Neural cell (in vitro differentiated cells): Measurements from ENCODE around the gene FGF21. TPM values are rescaled to one million over a fixed set of nuclear protein-coding genes. Genes with fewer than 3 reads are reported as not detected.

Experiments
- H2AFZ ChIP-seq: fragments of 200-600, 300-800 bp; sonication (generic), shearing (Covaris generic); 2 replicates; pipeline ENCODE4 v1.6.0; 2014; ENCODE audit warnings: low read depth, mild to moderate bottlenecking, antibody characterized with exemption, low read length, moderate library complexity
- H3F3A ChIP-seq: fragments of 200-600 bp; shearing (Covaris generic); 2 replicates; pipeline ENCODE4 v1.6.1; 2016; ENCODE audit warnings: mild to moderate bottlenecking, moderate library complexity, mixed read lengths, antibody characterized with exemption, low read length; ENCODE audit not compliant: insufficient read depth, poor library complexity, severe bottlenecking
- H3K27ac ChIP-seq: fragments of 200-600, 300-800 bp; sonication (generic), shearing (Covaris generic); 2 replicates; pipeline ENCODE4 v1.5.1; 2014; ENCODE audit warnings: mild to moderate bottlenecking, low read length, moderate library complexity
- H3K27me3 ChIP-seq: fragments of 300-800, 200-600 bp; sonication (generic), shearing (Covaris generic); 2 replicates; pipeline ENCODE4 v1.6.0; 2014; ENCODE audit warnings: mild to moderate bottlenecking, low read depth, low read length, moderate library complexity; ENCODE audit not compliant: insufficient read depth
- H3K36me3 ChIP-seq: fragments of 300-800, 200-600 bp; sonication (generic), shearing (Covaris generic); 2 replicates; pipeline ENCODE4 v1.5.1; 2014; ENCODE audit warnings: mild to moderate bottlenecking, antibody characterized with exemption, low read length, moderate library complexity; ENCODE audit not compliant: insufficient read depth
- H3K4me2 ChIP-seq: fragments of 300-800, 200-600 bp; sonication (generic), shearing (Covaris generic); 2 replicates; pipeline ENCODE4 v1.6.0; 2014; ENCODE audit warnings: mild to moderate bottlenecking, low read length
- H3K4me3 ChIP-seq: fragments of 300-800, 200-600 bp; sonication (generic), shearing (Covaris generic); 2 replicates; pipeline ENCODE4 v1.5.1; 2014; ENCODE audit warnings: mild to moderate bottlenecking, low read length, moderate library complexity
- H3K79me2 ChIP-seq: fragments of 200-600 bp; shearing (Covaris generic); replicated peaks from 2 replicates; pipeline ENCODE4 v1.6.0; 2014; ENCODE audit warnings: mild to moderate bottlenecking, low read length, moderate library complexity; ENCODE audit not compliant: insufficient read depth
- H3K9ac ChIP-seq: fragments of 300-800, 200-600 bp; sonication (generic), shearing (Covaris generic); 2 replicates; pipeline ENCODE4 v1.6.1; 2016; ENCODE audit warnings: mild to moderate bottlenecking, low read length, mixed read lengths
- H3K9me2 ChIP-seq: fragments of 200-600 bp; shearing (Covaris generic); 2 replicates; pipeline ENCODE4 v1.6.1; 2016; ENCODE audit warnings: mild to moderate bottlenecking, low read length, mixed read lengths; ENCODE audit not compliant: insufficient read depth
- H3K9me3 ChIP-seq: fragments of 200-600, 300-800 bp; sonication (generic), shearing (Covaris generic); 2 replicates; pipeline ENCODE4 v1.6.1; 2016; ENCODE audit warnings: mild to moderate bottlenecking, mixed run types, low read length, moderate library complexity, mixed read lengths
- H4K20me1 ChIP-seq: fragments of 200-600 bp; shearing (Covaris generic); 2 replicates; pipeline ENCODE4 v1.6.1; 2016; ENCODE audit warnings: mild to moderate bottlenecking, mixed run types; ENCODE audit not compliant: insufficient read depth
- EP300 ChIP-seq: fragments of 450-650 bp; conservative IDR thresholded peaks from 2 replicates; pipeline ENCODE4 v1.6.1; 2014; ENCODE audit warnings: antibody characterized with exemption, mild to moderate bottlenecking, moderate library complexity; ENCODE audit not compliant: poor library complexity, severe bottlenecking
- EZH2 ChIP-seq: fragments of 200-600, 300-800 bp; shearing (Covaris generic), sonication (generic); IDR thresholded peaks from 2 replicates; pipeline ENCODE4 v1.6.1; 2014; ENCODE audit warnings: antibody characterized with exemption, low read length, borderline replicate concordance, mild to moderate bottlenecking; ENCODE audit not compliant: insufficient read depth, poor library complexity, severe bottlenecking
- MXI1 ChIP-seq: fragments of 450-650 bp; conservative IDR thresholded peaks from 2 replicates; pipeline ENCODE4 v1.6.1; 2014; ENCODE audit warnings: antibody characterized with exemption, mild to moderate bottlenecking; ENCODE audit not compliant: poor library complexity, severe bottlenecking
- POLR2AphosphoS5 ChIP-seq: IDR thresholded peaks from 2 replicates; pipeline ENCODE4 v1.6.1; 2012
- RAD21 ChIP-seq: fragments of 450-650 bp; conservative IDR thresholded peaks from 2 replicates; pipeline ENCODE4 v1.6.1; 2014; ENCODE audit warnings: antibody characterized with exemption, mild to moderate bottlenecking, moderate library complexity
- SMC3 ChIP-seq: fragments of 450-650 bp; conservative IDR thresholded peaks from 2 replicates; pipeline ENCODE4 v1.6.1; 2014; ENCODE audit warnings: antibody characterized with exemption, mild to moderate bottlenecking, moderate library complexity; ENCODE audit not compliant: poor library complexity
- TAF1 ChIP-seq: IDR thresholded peaks from 2 replicates; pipeline ENCODE4 v1.6.1; 2012; ENCODE audit warnings: low read depth
- polyA plus RNA-seq: library from polyadenylated mRNA; depleted of rRNA; stranded (reverse); fragments of >200 nt; gene quantifications from 2 replicates; pipeline ENCODE4 v1.2.3, GENCODE V29; 2014
- TF ChIP-seq, protein P1 (sequence below): IDR thresholded peaks from 2 replicates; pipeline ENCODE4 v1.6.1; 2012; ENCODE audit warnings: borderline replicate concordance
- TF ChIP-seq, protein P2 (sequence below): fragments of 450-650 bp; IDR thresholded peaks from 2 replicates; pipeline ENCODE4 v1.5.1; 2014; ENCODE audit warnings: antibody characterized with exemption, mild to moderate bottlenecking, moderate library complexity; ENCODE audit not compliant: poor library complexity, severe bottlenecking

The FGF21 gene
- polyA plus RNA-seq, 1 donor from 2014 or later, result not detected

DNA sequence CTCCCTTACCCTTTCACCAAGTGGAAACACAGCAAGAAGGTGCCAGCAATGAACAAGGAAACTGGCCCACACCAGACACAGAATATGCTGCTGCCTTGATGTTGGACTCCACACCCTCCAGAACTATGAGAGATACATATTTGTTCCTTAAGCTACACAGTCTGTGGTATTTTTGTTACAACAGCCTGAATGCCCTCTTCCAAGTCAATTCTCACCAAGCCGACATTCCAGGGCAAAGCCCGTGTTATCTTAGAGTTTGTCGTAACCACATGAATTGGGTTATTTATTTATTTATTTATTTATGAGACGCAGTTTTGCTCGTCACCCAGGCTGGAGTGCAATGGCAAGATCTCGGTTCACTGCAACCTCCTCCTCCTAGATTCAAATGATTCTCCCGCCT lies 14.9 kb downstream of the FGF21 start:
- no peaks in the 10 kb centered on the region for H3K36me3 ChIP-seq
- H3K4me3 ChIP-seq, result no peak overlapping the region
- no peaks in the 10 kb centered on the region for H3K27me3 ChIP-seq
- no peaks in the 10 kb centered on the region for H4K20me1 ChIP-seq
- no peak overlapping the region for H3K4me2 ChIP-seq
- H2AFZ ChIP-seq, result no peak overlapping the region
- no peaks in the 10 kb centered on the region for H3F3A ChIP-seq
- no peaks in the 10 kb centered on the region for H3K9me2 ChIP-seq
- TF ChIP-seq, protein P1, sequence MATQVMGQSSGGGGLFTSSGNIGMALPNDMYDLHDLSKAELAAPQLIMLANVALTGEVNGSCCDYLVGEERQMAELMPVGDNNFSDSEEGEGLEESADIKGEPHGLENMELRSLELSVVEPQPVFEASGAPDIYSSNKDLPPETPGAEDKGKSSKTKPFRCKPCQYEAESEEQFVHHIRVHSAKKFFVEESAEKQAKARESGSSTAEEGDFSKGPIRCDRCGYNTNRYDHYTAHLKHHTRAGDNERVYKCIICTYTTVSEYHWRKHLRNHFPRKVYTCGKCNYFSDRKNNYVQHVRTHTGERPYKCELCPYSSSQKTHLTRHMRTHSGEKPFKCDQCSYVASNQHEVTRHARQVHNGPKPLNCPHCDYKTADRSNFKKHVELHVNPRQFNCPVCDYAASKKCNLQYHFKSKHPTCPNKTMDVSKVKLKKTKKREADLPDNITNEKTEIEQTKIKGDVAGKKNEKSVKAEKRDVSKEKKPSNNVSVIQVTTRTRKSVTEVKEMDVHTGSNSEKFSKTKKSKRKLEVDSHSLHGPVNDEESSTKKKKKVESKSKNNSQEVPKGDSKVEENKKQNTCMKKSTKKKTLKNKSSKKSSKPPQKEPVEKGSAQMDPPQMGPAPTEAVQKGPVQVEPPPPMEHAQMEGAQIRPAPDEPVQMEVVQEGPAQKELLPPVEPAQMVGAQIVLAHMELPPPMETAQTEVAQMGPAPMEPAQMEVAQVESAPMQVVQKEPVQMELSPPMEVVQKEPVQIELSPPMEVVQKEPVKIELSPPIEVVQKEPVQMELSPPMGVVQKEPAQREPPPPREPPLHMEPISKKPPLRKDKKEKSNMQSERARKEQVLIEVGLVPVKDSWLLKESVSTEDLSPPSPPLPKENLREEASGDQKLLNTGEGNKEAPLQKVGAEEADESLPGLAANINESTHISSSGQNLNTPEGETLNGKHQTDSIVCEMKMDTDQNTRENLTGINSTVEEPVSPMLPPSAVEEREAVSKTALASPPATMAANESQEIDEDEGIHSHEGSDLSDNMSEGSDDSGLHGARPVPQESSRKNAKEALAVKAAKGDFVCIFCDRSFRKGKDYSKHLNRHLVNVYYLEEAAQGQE, result no peak
- TF ChIP-seq EZH2 (no peak), MXI1 (no peak), TAF1 (no peak), EP300 (no peak), SMC3 (no peak), POLR2AphosphoS5 (no peak), RAD21 (no peak)
- TF ChIP-seq, protein P2, sequence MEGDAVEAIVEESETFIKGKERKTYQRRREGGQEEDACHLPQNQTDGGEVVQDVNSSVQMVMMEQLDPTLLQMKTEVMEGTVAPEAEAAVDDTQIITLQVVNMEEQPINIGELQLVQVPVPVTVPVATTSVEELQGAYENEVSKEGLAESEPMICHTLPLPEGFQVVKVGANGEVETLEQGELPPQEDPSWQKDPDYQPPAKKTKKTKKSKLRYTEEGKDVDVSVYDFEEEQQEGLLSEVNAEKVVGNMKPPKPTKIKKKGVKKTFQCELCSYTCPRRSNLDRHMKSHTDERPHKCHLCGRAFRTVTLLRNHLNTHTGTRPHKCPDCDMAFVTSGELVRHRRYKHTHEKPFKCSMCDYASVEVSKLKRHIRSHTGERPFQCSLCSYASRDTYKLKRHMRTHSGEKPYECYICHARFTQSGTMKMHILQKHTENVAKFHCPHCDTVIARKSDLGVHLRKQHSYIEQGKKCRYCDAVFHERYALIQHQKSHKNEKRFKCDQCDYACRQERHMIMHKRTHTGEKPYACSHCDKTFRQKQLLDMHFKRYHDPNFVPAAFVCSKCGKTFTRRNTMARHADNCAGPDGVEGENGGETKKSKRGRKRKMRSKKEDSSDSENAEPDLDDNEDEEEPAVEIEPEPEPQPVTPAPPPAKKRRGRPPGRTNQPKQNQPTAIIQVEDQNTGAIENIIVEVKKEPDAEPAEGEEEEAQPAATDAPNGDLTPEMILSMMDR, result no peak
- H3K79me2 ChIP-seq, result no peaks in the 10 kb centered on the region
- no peak overlapping the region for H3K9ac ChIP-seq
- no peaks in the 10 kb centered on the region for H3K9me3 ChIP-seq
- no peak overlapping the region for H3K27ac ChIP-seq

DNA sequence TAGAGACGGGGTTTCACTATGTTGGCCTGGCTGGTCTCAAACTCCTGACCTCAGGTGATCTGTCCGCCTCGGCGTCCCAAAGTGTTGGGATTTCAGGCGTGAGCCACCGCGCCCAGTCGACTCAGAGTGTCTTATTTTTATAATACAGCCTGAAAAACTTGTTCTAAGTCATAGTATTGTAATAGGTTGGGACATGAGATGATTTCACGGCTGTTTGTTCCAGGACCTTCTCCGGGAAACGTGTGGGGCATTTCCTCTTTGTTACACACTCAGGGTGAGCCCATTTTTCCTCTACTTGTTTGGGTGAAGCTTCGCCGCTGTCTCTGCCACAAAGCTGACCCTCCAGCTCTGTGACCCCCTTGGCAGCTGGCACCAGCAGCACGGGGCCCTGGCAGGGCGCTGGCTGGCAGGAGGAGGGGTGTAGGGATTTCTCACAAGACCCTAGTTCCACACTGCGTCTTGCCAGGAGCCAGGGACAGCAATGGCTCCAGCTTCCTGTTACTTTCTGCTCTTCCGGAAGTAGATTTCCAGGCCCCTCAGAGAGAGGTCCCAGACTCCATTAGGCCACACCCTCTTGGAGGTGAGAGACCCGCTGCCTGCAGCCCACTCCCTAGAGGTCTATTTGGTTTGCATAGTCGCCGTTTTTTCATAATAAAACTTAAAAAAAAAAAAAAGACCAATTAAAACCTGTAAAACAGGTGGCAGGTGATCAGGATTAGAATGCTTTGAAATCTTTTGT lies 15.6 kb downstream of the FGF21 start:
- H2AFZ ChIP-seq, result no peak overlapping the region
- H3K79me2 ChIP-seq, result no peaks in the 10 kb centered on the region
- TF ChIP-seq POLR2AphosphoS5 (no peak), EP300 (no peak), TAF1 (no peak), MXI1 (no peak), RAD21 (no peak), SMC3 (no peak), EZH2 (no peak)
- TF ChIP-seq, protein P1, result no peak
- TF ChIP-seq, protein P2, result no peak

More for the DNA sequence above, 15.6 kb downstream of the FGF21 start:
- Histone ChIP-seq H3K4me3 (no peak overlapping the region), H3K36me3 (no peaks in the 10 kb centered on the region), H3K4me2 (no peak overlapping the region), H3K9ac (no peak overlapping the region), H3K27ac (no peak overlapping the region), H3K9me3 (no peaks in the 10 kb centered on the region), H3F3A (no peaks in the 10 kb centered on the region), H4K20me1 (no peaks in the 10 kb centered on the region), H3K27me3 (no peaks in the 10 kb centered on the region), H3K9me2 (no peaks in the 10 kb centered on the region)
